Hair follicle dermal papilla cell (primary cell): Measurements from ENCODE around the gene CDHR5. TPM values are rescaled to one million over a fixed set of nuclear protein-coding genes. Genes with fewer than 3 reads are reported as not detected.

Source experiments
- small RNA-seq: library from RNA; depleted of rRNA; stranded (forward); fragments of <200 nt; gene quantifications from one replicate; pipeline ENCODE3, GENCODE V24; 2012
- total RNA-seq: library from RNA; depleted of rRNA; stranded (reverse); fragments of >200 nt; gene quantifications from 2 replicates; pipeline ENCODE4 v1.2.3, GENCODE V29; 2012

Gene CDHR5, protein sequence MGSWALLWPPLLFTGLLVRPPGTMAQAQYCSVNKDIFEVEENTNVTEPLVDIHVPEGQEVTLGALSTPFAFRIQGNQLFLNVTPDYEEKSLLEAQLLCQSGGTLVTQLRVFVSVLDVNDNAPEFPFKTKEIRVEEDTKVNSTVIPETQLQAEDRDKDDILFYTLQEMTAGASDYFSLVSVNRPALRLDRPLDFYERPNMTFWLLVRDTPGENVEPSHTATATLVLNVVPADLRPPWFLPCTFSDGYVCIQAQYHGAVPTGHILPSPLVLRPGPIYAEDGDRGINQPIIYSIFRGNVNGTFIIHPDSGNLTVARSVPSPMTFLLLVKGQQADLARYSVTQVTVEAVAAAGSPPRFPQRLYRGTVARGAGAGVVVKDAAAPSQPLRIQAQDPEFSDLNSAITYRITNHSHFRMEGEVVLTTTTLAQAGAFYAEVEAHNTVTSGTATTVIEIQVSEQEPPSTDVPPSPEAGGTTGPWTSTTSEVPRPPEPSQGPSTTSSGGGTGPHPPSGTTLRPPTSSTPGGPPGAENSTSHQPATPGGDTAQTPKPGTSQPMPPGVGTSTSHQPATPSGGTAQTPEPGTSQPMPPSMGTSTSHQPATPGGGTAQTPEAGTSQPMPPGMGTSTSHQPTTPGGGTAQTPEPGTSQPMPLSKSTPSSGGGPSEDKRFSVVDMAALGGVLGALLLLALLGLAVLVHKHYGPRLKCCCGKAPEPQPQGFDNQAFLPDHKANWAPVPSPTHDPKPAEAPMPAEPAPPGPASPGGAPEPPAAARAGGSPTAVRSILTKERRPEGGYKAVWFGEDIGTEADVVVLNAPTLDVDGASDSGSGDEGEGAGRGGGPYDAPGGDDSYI
- not detected in 2 replicates for total RNA-seq

DNA sequence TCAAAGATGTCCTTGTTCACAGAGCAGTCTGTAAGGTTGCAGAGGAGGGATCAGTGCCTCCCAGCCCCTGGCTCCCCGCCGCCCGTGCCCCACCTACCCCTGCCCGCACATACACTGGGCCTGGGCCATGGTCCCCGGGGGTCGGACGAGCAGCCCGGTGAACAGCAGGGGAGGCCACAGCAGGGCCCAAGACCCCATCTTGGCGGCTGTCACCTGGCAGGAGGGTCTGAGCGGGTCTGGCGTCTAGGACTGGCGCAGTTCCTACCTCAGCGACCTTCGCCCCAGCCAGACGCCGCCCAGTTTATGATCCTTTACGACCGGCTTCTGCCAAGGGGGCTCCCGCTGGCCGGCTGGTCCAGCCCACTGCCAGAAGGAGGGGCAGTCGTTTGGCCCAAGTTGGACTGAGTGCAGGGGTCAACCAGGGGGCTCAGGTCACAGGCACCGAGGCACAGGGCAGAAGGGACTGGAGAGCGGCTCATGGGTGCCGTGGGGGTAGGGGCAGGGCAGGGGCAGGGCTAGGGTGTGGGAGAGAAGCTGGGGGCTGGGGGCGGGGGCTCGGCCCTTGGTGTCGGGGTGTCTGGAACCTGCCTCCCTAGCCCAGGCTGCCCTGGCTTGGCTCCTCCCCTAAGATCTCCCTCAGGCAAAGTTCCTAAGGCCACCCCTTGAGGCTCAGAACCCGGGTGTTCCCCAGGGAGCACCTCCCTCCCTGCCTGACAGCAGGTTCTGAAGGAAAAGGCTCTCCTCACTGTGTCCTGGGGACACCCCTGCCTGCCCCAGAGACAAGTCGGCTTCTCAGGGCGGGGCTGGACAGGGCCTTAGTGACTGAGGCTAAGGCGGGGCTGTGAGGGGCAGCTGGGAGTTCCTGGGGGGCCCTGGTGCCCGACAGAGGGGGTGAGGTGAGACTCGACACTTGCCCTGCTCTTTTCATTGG, at the start of gene CDHR5:
TSS of gene CDHR5 (minus strand) at position 251 of the 931 bp plus-strand sequence. CDS start at position 198, 53 bp downstream.

DNA sequence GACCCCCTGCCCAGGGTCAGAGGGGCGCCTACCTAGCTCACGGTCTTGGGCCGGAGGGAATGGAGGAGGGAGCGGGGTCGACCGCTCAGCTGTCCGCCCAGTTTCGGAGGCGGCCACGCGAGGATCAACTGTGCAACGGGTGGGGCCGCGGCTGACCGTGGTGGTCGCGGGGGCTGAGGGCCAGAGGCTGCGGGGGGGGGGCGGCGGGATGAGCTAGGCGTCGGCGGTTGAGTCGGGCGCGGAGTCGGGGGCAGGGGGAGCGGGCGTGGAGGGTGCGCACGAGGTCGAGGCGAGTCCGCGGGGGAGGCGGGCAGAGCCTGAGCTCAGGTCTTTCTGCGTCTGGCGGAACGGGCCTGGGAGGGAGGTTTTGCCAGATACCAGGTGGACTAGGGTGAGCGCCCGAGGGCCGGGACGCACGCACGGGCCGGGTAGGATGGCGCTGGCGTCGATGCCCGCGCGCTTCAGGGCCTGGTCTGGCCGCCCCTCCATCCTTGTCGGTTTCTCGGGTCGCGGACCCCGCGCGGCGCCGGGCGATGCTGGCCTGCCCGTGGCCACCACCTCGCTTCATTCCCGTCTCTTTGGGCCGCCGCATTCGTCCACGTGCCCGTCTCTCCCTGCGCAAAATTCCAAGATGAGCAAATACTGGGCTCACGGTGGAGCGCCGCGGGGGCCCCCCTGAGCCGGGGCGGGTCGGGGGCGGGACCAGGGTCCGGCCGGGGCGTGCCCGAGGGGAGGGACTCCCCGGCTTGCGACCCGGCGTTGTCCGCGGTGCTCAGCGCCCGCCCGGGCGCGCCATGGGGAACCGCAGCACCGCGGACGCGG, 12.0 kb upstream of the CDHR5 start, which contains the start of gene DRD4:
TSS of gene DRD4 (plus strand) at position 759 of the 822 bp plus-strand sequence. CDS start at position 795, 36 bp downstream.

GRCh38 chr11:626475-627307, 1.9 kb upstream of the CDHR5 start, which contains the start of gene SCT:
TSS of gene SCT (minus strand) at chr11:627181. CDS start at chr11:627143, 38 bp downstream.

GRCh38 chr11:615504-616319, 9.0 kb downstream of the CDHR5 start, which contains the start of gene IRF7:
TSS of gene IRF7 (minus strand) at chr11:615950. CDS start at chr11:615364, 586 bp downstream.

DNA sequence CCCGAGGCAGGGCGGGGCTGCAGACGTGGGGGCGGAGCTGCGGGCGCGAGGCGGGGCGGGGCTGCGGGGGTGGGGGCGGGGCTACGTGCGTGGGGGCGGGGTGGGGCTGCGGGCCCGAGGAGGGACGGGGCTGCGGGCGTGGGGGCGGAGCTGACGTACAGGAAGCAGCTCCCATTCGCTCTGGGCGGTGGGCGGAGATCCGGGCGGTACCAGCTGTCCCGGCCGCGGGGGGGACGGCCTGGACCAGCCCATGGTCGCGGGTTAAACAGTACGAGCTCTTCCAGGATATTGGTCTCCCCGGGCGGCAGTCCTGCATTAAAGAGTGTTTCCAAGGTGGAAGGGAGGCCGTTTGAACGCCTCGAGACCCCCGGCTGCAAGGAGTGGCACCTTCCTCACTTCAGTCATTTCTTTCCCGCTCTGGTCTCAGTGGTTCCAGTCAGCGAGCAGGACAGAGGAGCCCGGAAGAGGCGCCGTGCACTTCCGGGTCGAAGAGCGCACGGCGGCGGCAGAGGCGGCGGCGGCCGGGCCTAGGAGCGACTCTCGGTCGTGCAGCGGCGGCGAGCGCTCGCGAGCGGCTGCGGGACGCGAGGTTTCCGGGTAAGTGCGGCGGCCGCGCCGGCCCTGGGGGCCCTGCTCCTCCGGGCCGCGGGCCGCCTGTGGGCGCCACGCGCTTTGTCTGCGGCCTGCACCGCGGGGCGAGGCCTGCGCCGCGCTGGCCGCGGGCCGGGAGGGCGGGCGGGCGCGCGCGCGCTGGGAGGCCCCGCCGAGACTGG, 48.6 kb downstream of the CDHR5 start, which contains the start of gene PHRF1:
TSS of gene PHRF1 (plus strand) at position 475 of the 773 bp plus-strand sequence. CDS start 5,043 bp downstream, outside the sequence.

Small RNA genes lying within 50 kb of the gene (small RNA-seq; reads per million reads assigned to genes)
- gene MIR210, result 108 reads per million, percentile 98 among the genes with 10 or more reads in this experiment

Other genes starting within 250 kb of the CDHR5 start
- gene PKP3, start 230.7 kb downstream of the CDHR5 start, total RNA-seq, result 3.8 and 4.7 TPM in 2 replicates
- 11.5 and 13.6 TPM in 2 replicates for gene SIGIRR, start 210.0 kb downstream of the CDHR5 start, total RNA-seq
- not detected in 2 replicates for gene ANO9, start 182.9 kb downstream of the CDHR5 start, total RNA-seq
- 25.4 and 35.9 TPM in 2 replicates for gene PTDSS2, start 174.7 kb downstream of the CDHR5 start, total RNA-seq
- gene RNH1, start 117.7 kb downstream of the CDHR5 start, total RNA-seq, result 359 and 417 TPM in 2 replicates
- 24.5 and 27.4 TPM in 2 replicates for gene HRAS, start 89.4 kb downstream of the CDHR5 start, total RNA-seq
- 0.65 and 0.85 TPM in 2 replicates for gene LRRC56, start 87.4 kb downstream of the CDHR5 start, total RNA-seq
- 0.61 and 0.97 TPM in 2 replicates for gene LMNTD2, start 64.2 kb downstream of the CDHR5 start, total RNA-seq
- gene RASSF7, start 64.0 kb downstream of the CDHR5 start, total RNA-seq, result 3.7 and 7.7 TPM in 2 replicates
- gene PHRF1, start 48.5 kb downstream of the CDHR5 start, total RNA-seq, result 32.9 and 36.8 TPM in 2 replicates
- 10.6 and 18.5 TPM in 2 replicates for gene IRF7, start 9.0 kb downstream of the CDHR5 start, total RNA-seq
- not detected in 2 replicates for gene SCT, start 2.2 kb upstream of the CDHR5 start, total RNA-seq
- gene DRD4, start 12.3 kb upstream of the CDHR5 start, total RNA-seq, result 0.12 and 0.32 TPM in 2 replicates
- gene DEAF1, start 70.3 kb upstream of the CDHR5 start, total RNA-seq, result 37.0 and 40.8 TPM in 2 replicates
- gene TMEM80, start 70.9 kb upstream of the CDHR5 start, total RNA-seq, result 8.9 and 17.2 TPM in 2 replicates
- gene EPS8L2, start 81.3 kb upstream of the CDHR5 start, total RNA-seq, result 19.3 and 31.7 TPM in 2 replicates
- 92.8 and 94.2 TPM in 2 replicates for gene TALDO1, start 122.5 kb upstream of the CDHR5 start, total RNA-seq
- 48.3 and 49.3 TPM in 2 replicates for gene GATD1, start 152.5 kb upstream of the CDHR5 start, total RNA-seq
- gene CEND1, start 165.1 kb upstream of the CDHR5 start, total RNA-seq, result 0.97 and 1.9 TPM in 2 replicates
- 14.2 and 17.4 TPM in 2 replicates for gene SLC25A22, start 173.3 kb upstream of the CDHR5 start, total RNA-seq
- gene PIDD1, start 180.3 kb upstream of the CDHR5 start, total RNA-seq, result 4.4 and 5.6 TPM in 2 replicates
- gene RPLP2, start 185.0 kb upstream of the CDHR5 start, total RNA-seq, result 47.4 and 134 TPM in 2 replicates
- gene PNPLA2, start 194.0 kb upstream of the CDHR5 start, total RNA-seq, result 29.4 and 33.1 TPM in 2 replicates
- 0.32 and 0.85 TPM in 2 replicates for gene CRACR2B, start 203.0 kb upstream of the CDHR5 start, total RNA-seq
- gene CD151, start 208.0 kb upstream of the CDHR5 start, total RNA-seq, result 283 and 456 TPM in 2 replicates
- 67.7 and 69.6 TPM in 2 replicates for gene POLR2L, start 217.6 kb upstream of the CDHR5 start, total RNA-seq
- gene TSPAN4, start 217.9 kb upstream of the CDHR5 start, total RNA-seq, result 129 and 138 TPM in 2 replicates